H1 (cell line): ENCODE results near the gene OR5AR1. TPM values are rescaled to one million over a fixed set of nuclear protein-coding genes. Genes with fewer than 3 reads are reported as not detected.

Experiments used
- CTCF ChIA-PET: fragments of 300-600 bp; sonication (Branson Sonifier 250); formaldehyde crosslinking; loops from one replicate; lab custom pipeline; 2021; ENCODE audit not compliant: partially characterized antibody; lab: Charles Lee
- POLR2A ChIA-PET: fragments of 300-600 bp; sonication (Branson Sonifier 250); formaldehyde crosslinking; loops from one replicate; lab custom pipeline; 2021; ENCODE audit warnings: inconsistent platforms; ENCODE audit not compliant: partially characterized antibody; lab: Charles Lee
- DNase-seq, 2 experiments: peaks; one replicate each; pipeline versions ENCODE4 v3.0.0 to v3.0.0-alpha.2; 2010 to 2022; ENCODE audit warnings: low spot score in 2 of 2, low read depth in 1 of 2, mixed read lengths in 1 of 2
- FAIRE-seq: peaks from 2 replicates; lab custom pipeline; 2011; peaks lifted over from hg19 to GRCh38; lab: Jason Lieb, UNC
- H2AFZ ChIP-seq: 2 replicates; pipeline ENCODE4 v1.8.1; 2012; ENCODE audit warnings: low read length, inconsistent platforms
- H2AK5ac ChIP-seq: 2 replicates; pipeline ENCODE4 v1.6.1; 2013; ENCODE audit warnings: low read depth, low read length
- H2BK120ac ChIP-seq: replicated peaks from 2 replicates; pipeline ENCODE3; 2013; ENCODE audit warnings: low read depth, low read length, inconsistent platforms
- H2BK12ac ChIP-seq: 2 replicates; pipeline ENCODE4 v1.6.1; 2013; ENCODE audit warnings: low read depth, low read length
- H2BK15ac ChIP-seq: 2 replicates; pipeline ENCODE4 v1.6.1; 2013; ENCODE audit warnings: low read length
- H2BK20ac ChIP-seq: 2 replicates; pipeline ENCODE4 v1.6.1; 2013; ENCODE audit warnings: low read length
- H2BK5ac ChIP-seq: 2 replicates; pipeline ENCODE4 v1.6.1; 2013; ENCODE audit warnings: low read depth, low read length
- H3K14ac ChIP-seq: 2 replicates; pipeline ENCODE4 v1.6.1; 2013; ENCODE audit warnings: inconsistent platforms; ENCODE audit not compliant: insufficient read length
- H3K18ac ChIP-seq: 2 replicates; pipeline ENCODE4 v1.6.1; 2013; ENCODE audit warnings: low read length; ENCODE audit errors: extremely low read depth
- H3K23ac ChIP-seq: 2 replicates; pipeline ENCODE4 v1.6.1; 2013; ENCODE audit warnings: inconsistent platforms; ENCODE audit not compliant: insufficient read length
- H3K23me2 ChIP-seq: 2 replicates; pipeline ENCODE4 v1.6.1; 2013; ENCODE audit warnings: low read depth, low read length
- H3K27ac ChIP-seq: 2 replicates; pipeline ENCODE4 v1.6.1; 2011; ENCODE audit warnings: low read depth, low read length, inconsistent platforms
- H3K27me3 ChIP-seq, 4 experiments: replicated peaks in 1 of 4; 1 replicate in 1 of 4; 2 replicates in 3 of 4; pipeline versions ENCODE4 v1.6.1 to v1.8.1; 2011 to 2013; ENCODE audit warnings: low read length in 3 of 4, mild to moderate bottlenecking in 3 of 4, inconsistent platforms in 2 of 4, mixed read lengths in 2 of 4, moderate library complexity in 1 of 4; ENCODE audit not compliant: control insufficient read depth in 3 of 4, insufficient read depth in 3 of 4; ENCODE audit errors: extremely low read depth in 1 of 4
- H3K36me3 ChIP-seq, 4 experiments: 2 replicates each; pipeline versions ENCODE4 v1.6.1 to v1.8.1; 2011 to 2013; ENCODE audit warnings: mild to moderate bottlenecking in 4 of 4, low read length in 3 of 4, moderate library complexity in 2 of 4, control low read depth in 1 of 4, inconsistent platforms in 1 of 4; ENCODE audit not compliant: insufficient read depth in 4 of 4, control insufficient read depth in 2 of 4
- H3K4ac ChIP-seq: replicated peaks from 2 replicates; pipeline ENCODE3; 2013; ENCODE audit warnings: low read length, low read depth, mixed read lengths, inconsistent platforms; ENCODE audit not compliant: insufficient read length
- H3K4me1 ChIP-seq, 4 experiments: replicated peaks in 1 of 4; 1 replicate in 1 of 4; 2 replicates in 3 of 4; pipeline versions ENCODE4 v1.6.1 to v1.8.1; 2011 to 2013; ENCODE audit warnings: low read length in 3 of 4, inconsistent platforms in 2 of 4, mixed read lengths in 1 of 4; ENCODE audit not compliant: insufficient read depth in 4 of 4, control insufficient read depth in 3 of 4
- H3K4me2 ChIP-seq, 2 experiments: 2 replicates each; pipeline versions ENCODE4 v1.6.1 to v1.8.1; 2011 to 2013; ENCODE audit warnings: low read depth in 2 of 2, low read length in 2 of 2, control low read depth in 1 of 2, inconsistent platforms in 1 of 2, mild to moderate bottlenecking in 1 of 2; ENCODE audit not compliant: insufficient read depth in 1 of 2
- H3K4me3 ChIP-seq, 4 experiments: fragments of 200-600, 300-600 bp in 1 of 4; sonication (generic), shearing (Covaris generic), sonication (Bioruptor Twin) in 1 of 4; 2 replicates each; pipeline versions ENCODE4 v1.5.1 to v1.8.1; 2011 to 2016; ENCODE audit warnings: low read length in 4 of 4, low read depth in 3 of 4, control low read depth in 2 of 4, inconsistent platforms in 2 of 4, mild to moderate bottlenecking in 2 of 4, mixed read lengths in 1 of 4, moderate library complexity in 1 of 4; ENCODE audit not compliant: insufficient read depth in 2 of 4; ENCODE audit errors: extremely low read depth in 1 of 4
- H3K56ac ChIP-seq: replicated peaks from 2 replicates; pipeline ENCODE3; 2013; ENCODE audit warnings: low read depth, mild to moderate bottlenecking, mixed read lengths, low read length, inconsistent platforms; ENCODE audit not compliant: insufficient read length
- H3K79me1 ChIP-seq: 2 replicates; pipeline ENCODE4 v1.6.1; 2013; ENCODE audit warnings: low read depth, low read length, control low read depth
- H3K79me2 ChIP-seq, 2 experiments: 2 replicates each; pipeline versions ENCODE4 v1.6.1 to v1.8.1; 2012 to 2013; ENCODE audit warnings: low read length in 2 of 2, mild to moderate bottlenecking in 2 of 2, inconsistent platforms in 1 of 2; ENCODE audit not compliant: insufficient read depth in 2 of 2, control insufficient read depth in 1 of 2
- H3K9ac ChIP-seq, 4 experiments: replicated peaks in 1 of 4; 1 replicate in 1 of 4; 2 replicates in 3 of 4; pipeline versions ENCODE4 v1.6.1 to v1.8.1; 2011 to 2013; ENCODE audit warnings: low read depth in 3 of 4, low read length in 3 of 4, control low read depth in 2 of 4, mild to moderate bottlenecking in 2 of 4, moderate library complexity in 2 of 4, inconsistent platforms in 1 of 4; ENCODE audit errors: extremely low read depth in 1 of 4
- H3K9me3 ChIP-seq, 2 experiments: 2 replicates each; pipeline versions ENCODE4 v1.6.1 to v1.8.1; 2012 to 2013; ENCODE audit warnings: mild to moderate bottlenecking in 2 of 2, moderate library complexity in 2 of 2, control low read depth in 1 of 2, inconsistent platforms in 1 of 2, low read depth in 1 of 2, low read length in 1 of 2, mixed read lengths in 1 of 2; ENCODE audit not compliant: insufficient read depth in 2 of 2
- H4K20me1 ChIP-seq, 2 experiments: replicated peaks in 1 of 2; 2 replicates each; pipeline versions ENCODE3 to v1.8.1; 2011 to 2013; ENCODE audit warnings: inconsistent platforms in 2 of 2, low read length in 2 of 2, mild to moderate bottlenecking in 1 of 2; ENCODE audit not compliant: insufficient read depth in 2 of 2, control insufficient read depth in 1 of 2
- H4K5ac ChIP-seq: 2 replicates; pipeline ENCODE4 v1.6.1; 2013; ENCODE audit warnings: low read length, low read depth, mixed read lengths, inconsistent platforms; ENCODE audit not compliant: insufficient read length
- H4K8ac ChIP-seq: 2 replicates; pipeline ENCODE4 v1.8.0; 2013; ENCODE audit warnings: mild to moderate bottlenecking, moderate library complexity, low read length, inconsistent platforms; ENCODE audit not compliant: insufficient read depth; ENCODE audit errors: extremely low read depth
- H4K91ac ChIP-seq: replicated peaks from 2 replicates; pipeline ENCODE3; 2013; ENCODE audit warnings: low read length, mixed read lengths, inconsistent platforms; ENCODE audit not compliant: insufficient read length
- WGBS, 2 experiments: shearing (Covaris generic) in 1 of 2; methylation state at CpG; one replicate each; pipeline versions ENCODE4 v1.1.6 to v1.1.7; 2013 to 2015; ENCODE audit warnings: low lambda C conversion rate in 2 of 2, mixed read lengths in 2 of 2, inconsistent platforms in 1 of 2, low coverage in 1 of 2, missing lambda C conversion rate in 1 of 2; ENCODE audit not compliant: insufficient replicate concordance in 2 of 2, insufficient coverage in 1 of 2, insufficient read length in 1 of 2; ENCODE audit errors: extremely low coverage in 1 of 2, missing lambda C conversion rate in 1 of 2; 5-methylcytosine and 5-hydroxymethylcytosine counted together
- polyA plus RNA-seq, 7 experiments: library from polyadenylated mRNA; depleted of rRNA in 3 of 7; stranded (reverse) in 5 of 7; unstranded in 2 of 7; fragments of >200 nt in 5 of 7; fragments of 200-250 nt in 2 of 7; gene quantifications; 1 replicate in 5 of 7; 2 replicates in 1 of 7; 4 replicates in 1 of 7; pipeline versions ENCODE4 v1.2.1 to v1.2.3, GENCODE V29; 2011 to 2013; ENCODE audit warnings: missing spikeins in 2 of 7, mixed read lengths in 2 of 7
- total RNA-seq: library from RNA; stranded (reverse); fragmentation: NEBNext Ultra II Directional; extraction: Animal tissue kit (Norgen Biotek cat#: 25700); gene quantifications from 2 replicates; pipeline ENCODE4 v1.2.1, GENCODE V29; 2021
- TF ChIP-seq, protein P1 (sequence below): IDR thresholded peaks from 2 replicates; pipeline ENCODE4 v1.6.1; 2011; ENCODE audit warnings: low read depth, mild to moderate bottlenecking, low read length; ENCODE audit not compliant: insufficient read depth
- TF ChIP-seq, protein P2 (sequence below): IDR thresholded peaks from 2 replicates; pipeline ENCODE4 v1.6.1; 2012; ENCODE audit warnings: inconsistent platforms

The OR5AR1 gene
- total and polyA plus RNA-seq, 2 of the 8 experiments (the other 6 are each of a cell fraction or from before 2014, with no cell fraction given): 0.12 TPM; not detected in 1

DNA sequence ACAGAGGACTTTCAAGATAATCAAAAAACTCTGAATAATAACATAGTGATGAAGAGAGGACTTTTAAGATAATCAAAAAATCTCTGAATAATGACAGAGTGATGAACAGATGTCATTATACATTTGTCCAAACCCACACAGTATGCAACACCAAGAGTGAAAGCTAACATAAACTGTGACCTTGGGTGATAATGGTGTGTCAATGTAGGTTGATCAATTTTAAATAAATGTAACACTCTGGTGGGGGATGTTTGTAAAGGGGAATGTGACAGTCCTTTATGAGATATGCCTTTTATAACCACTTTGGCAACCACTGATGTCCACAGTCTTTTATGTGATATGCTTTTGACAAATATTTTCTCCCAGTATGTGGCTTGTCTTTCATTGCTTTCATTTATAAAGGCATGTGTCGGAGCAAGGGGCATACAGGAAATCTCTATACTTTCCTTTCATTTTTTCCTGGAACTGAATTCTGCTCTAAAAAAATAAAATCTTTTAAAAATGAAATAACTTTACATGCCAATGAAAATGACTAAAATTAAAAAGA lies 25.1 kb downstream of the OR5AR1 start:
- no peak for DNase-seq
- CTCF ChIA-PET: interaction anchor here (1.1 kb wide), 1 partner anchor 63 kb away, joined by 3 read pairs; no protein-coding TSS in a partner anchor
- H3K4me3 ChIP-seq: no peak overlapping the region
- H3K27ac ChIP-seq: no peak overlapping the region
- no peaks in the 10 kb centered on the region for H3K9me3 ChIP-seq
- H3K14ac ChIP-seq: no peak overlapping the region
- no peak overlapping the region for H3K9ac ChIP-seq
- H2BK120ac ChIP-seq: no peak overlapping the region
- no peak overlapping the region for H3K56ac ChIP-seq
- no peaks in the 10 kb centered on the region for H3K79me2 ChIP-seq
- no peak overlapping the region for H4K5ac ChIP-seq
- H4K20me1 ChIP-seq: no peaks in the 10 kb centered on the region
- no peak overlapping the region for H2BK12ac ChIP-seq
- no peak overlapping the region for H4K8ac ChIP-seq
- H3K79me1 ChIP-seq: no peaks in the 10 kb centered on the region
- no peaks in the 10 kb centered on the region; a peak in 1 of 7 replicates for H3K4me1 ChIP-seq
- H3K4ac ChIP-seq: no peak overlapping the region
- no peak overlapping the region for H3K18ac ChIP-seq
- no peak for FAIRE-seq
- no peak overlapping the region for H2AK5ac ChIP-seq
- no peaks in the 10 kb centered on the region for H3K23me2 ChIP-seq
- H2AFZ ChIP-seq: no peak overlapping the region
- no peaks in the 10 kb centered on the region for H3K27me3 ChIP-seq
- no peaks in the 10 kb centered on the region for H3K36me3 ChIP-seq
- H3K4me2 ChIP-seq: no peak overlapping the region
- TF ChIP-seq, protein P1, sequence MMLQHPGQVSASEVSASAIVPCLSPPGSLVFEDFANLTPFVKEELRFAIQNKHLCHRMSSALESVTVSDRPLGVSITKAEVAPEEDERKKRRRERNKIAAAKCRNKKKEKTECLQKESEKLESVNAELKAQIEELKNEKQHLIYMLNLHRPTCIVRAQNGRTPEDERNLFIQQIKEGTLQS: no peak
- TF ChIP-seq, protein P2, sequence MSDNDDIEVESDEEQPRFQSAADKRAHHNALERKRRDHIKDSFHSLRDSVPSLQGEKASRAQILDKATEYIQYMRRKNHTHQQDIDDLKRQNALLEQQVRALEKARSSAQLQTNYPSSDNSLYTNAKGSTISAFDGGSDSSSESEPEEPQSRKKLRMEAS: no peak
- TF ChIP-seq, all 59 proteins: peak for 0
- Histone ChIP-seq H2BK5ac (no peak overlapping the region), H3K23ac (no peak overlapping the region), H4K91ac (no peak overlapping the region), H2BK15ac (no peak overlapping the region), H2BK20ac (no peak overlapping the region)
- POLR2A ChIA-PET: no interaction called here
- 88% methylated on average over 1 of the region's 1 CpG; no CpG with 5 or more reads in 1 of the 2 experiments for WGBS, 2 experiments
